Nephron progenitor cell (in vitro differentiated cells): ENCODE measurements around the gene PDLIM7.

ENCODE experiments used
- DNase-seq: peaks from one replicate; pipeline ENCODE4 v3.0.0; 2021
- H3K27ac Mint-ChIP-seq: 2 replicates; pipeline ENCODE4 v1.8.0; 2021; ENCODE audit warnings: mild to moderate bottlenecking, moderate library complexity, mixed read lengths
- H3K27me3 Mint-ChIP-seq: 2 replicates; pipeline ENCODE4 v1.8.0; 2021; ENCODE audit warnings: mild to moderate bottlenecking, low read depth, mixed read lengths; ENCODE audit not compliant: poor library complexity
- H3K36me3 Mint-ChIP-seq: 2 replicates; pipeline ENCODE4 v1.8.0; 2021; ENCODE audit warnings: low read depth, mixed read lengths
- H3K4me1 Mint-ChIP-seq: 2 replicates; pipeline ENCODE4 v1.8.0; 2021; ENCODE audit warnings: mixed read lengths
- H3K4me3 Mint-ChIP-seq: 2 replicates; pipeline ENCODE4 v1.8.0; 2021; ENCODE audit warnings: mild to moderate bottlenecking, moderate library complexity, mixed read lengths
- H3K9me3 Mint-ChIP-seq: 2 replicates; pipeline ENCODE4 v1.8.0; 2021; ENCODE audit warnings: mild to moderate bottlenecking, moderate library complexity, mixed read lengths
- TF ChIP-seq, protein P1 (sequence below): fragments of 200-600 bp; sonication (generic); IDR thresholded peaks from 2 replicates; pipeline ENCODE4 v1.5.0; 2021; ENCODE audit warnings: antibody characterized with exemption

Gene PDLIM7

DNA sequence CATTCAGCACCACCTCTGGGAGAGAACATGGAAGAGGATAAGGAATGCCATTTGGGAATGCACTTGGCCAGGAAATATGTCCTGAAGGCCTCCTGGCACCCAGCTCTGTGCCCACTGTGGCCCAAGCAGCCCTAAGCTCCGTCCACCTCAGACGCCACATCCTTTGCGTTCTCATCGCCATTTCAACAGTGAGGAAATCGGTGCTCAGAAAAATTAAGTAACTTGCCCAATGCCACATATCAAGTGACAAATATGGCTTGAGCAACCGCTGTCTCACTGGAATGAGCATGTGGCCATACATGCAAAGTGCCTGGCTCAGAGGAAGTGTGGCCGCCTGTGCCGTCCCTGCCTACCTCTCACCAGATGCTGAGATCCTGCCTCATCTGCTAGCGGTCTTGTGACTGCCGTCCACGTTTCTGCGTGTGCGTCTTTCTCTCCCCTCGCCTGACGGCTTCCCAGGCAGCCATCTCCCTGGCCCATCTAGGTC lies 13.2 kb upstream of the PDLIM7 start:
- H3K4me1 Mint-ChIP-seq: peaks cover 27% of the 10 kb centered on the region
- no peaks in the 10 kb centered on the region for H3K9me3 Mint-ChIP-seq
- no peak overlapping the region for H3K4me3 Mint-ChIP-seq
- peaks cover 42% of the 10 kb centered on the region for H3K36me3 Mint-ChIP-seq
- TF ChIP-seq, protein P1, sequence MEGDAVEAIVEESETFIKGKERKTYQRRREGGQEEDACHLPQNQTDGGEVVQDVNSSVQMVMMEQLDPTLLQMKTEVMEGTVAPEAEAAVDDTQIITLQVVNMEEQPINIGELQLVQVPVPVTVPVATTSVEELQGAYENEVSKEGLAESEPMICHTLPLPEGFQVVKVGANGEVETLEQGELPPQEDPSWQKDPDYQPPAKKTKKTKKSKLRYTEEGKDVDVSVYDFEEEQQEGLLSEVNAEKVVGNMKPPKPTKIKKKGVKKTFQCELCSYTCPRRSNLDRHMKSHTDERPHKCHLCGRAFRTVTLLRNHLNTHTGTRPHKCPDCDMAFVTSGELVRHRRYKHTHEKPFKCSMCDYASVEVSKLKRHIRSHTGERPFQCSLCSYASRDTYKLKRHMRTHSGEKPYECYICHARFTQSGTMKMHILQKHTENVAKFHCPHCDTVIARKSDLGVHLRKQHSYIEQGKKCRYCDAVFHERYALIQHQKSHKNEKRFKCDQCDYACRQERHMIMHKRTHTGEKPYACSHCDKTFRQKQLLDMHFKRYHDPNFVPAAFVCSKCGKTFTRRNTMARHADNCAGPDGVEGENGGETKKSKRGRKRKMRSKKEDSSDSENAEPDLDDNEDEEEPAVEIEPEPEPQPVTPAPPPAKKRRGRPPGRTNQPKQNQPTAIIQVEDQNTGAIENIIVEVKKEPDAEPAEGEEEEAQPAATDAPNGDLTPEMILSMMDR: no peak
- DNase-seq: no peak
- no peak overlapping the region for H3K27ac Mint-ChIP-seq
- no peaks in the 10 kb centered on the region for H3K27me3 Mint-ChIP-seq

DNA sequence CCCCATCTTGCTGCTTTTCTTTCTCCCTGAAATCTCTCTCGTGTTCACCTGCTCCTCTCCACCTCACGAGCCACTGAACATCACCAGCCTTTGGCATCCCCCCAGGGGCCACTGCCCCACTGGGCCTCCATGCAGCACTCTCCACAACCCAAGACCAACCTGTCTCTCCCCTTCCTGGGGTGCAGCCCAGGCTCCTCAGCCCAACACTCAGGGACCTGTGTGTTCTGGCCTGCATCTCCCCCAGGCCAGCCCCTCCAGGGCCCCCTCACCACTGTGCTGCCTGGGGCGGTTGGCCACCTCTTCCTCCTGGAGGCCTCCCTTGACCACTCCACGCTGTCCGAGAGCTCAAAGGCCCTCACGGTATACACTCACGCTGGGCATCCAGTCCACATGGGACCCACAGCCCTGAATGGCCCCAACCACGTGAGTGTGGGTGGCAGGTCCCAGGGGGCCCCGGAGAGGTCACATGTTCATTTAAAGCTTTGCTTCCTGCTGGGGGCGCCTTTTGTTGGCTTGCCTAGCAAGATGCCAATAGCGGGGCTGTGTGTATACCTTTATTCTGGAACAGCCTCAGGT lies 12.7 kb upstream of the PDLIM7 start:
- Mint-ChIP-seq H3K4me1 (peaks cover 21% of the 10 kb centered on the region), H3K36me3 (peaks cover 37% of the 10 kb centered on the region), H3K27me3 (no peaks in the 10 kb centered on the region), H3K9me3 (no peaks in the 10 kb centered on the region), H3K27ac (peak overlapping the region; percentile 37), H3K4me3 (no peak overlapping the region)
- no peak for DNase-seq
- TF ChIP-seq, protein P1: no peak

DNA sequence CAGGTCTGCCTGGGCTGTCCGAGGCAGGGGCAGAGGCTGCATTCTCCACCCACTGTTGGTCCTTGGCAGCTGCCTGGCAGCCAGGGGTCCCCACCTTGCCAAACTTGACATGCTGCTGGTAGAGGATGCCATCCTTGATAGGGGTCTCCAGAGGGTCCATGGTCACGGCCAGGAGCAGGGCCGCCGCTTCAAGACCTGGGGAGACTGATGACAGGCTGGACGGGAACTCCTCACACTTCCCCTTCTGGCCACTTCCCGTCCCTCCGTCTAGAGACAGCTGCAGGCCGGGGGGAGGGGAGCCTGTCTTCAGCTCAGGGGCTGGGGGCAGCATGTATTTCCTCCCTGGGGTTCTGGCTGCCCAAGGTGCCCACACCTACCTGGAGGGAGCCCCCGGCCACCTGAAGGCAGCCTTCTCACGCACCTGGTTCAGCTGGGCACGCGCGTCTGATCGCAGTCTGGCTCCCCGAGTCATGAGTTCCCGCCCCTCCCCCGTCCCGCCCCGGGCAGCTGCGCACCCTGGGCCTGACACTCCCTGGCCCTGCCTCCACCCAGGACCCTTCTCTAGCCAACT lies 12.1 kb upstream of the PDLIM7 start, which contains the start of gene DOK3:
Gene DOK3 (minus strand): TSS at position 446 of the 571 bp plus-strand sequence. CDS start 286 bp downstream, at position 160.
- H3K4me1 Mint-ChIP-seq: peaks cover 20% of the 10 kb centered on the region
- TF ChIP-seq, protein P1: no peak
- no peak within 1 kb of the TSS for H3K4me3 Mint-ChIP-seq
- H3K27ac Mint-ChIP-seq: peak within 1 kb of the TSS; percentile 37
- H3K36me3 Mint-ChIP-seq: peaks cover 34% of the 10 kb centered on the region
- no peaks in the 10 kb centered on the region for H3K9me3 Mint-ChIP-seq
- H3K27me3 Mint-ChIP-seq: no peaks in the 10 kb centered on the region
- peak; percentile 34 for DNase-seq

DNA sequence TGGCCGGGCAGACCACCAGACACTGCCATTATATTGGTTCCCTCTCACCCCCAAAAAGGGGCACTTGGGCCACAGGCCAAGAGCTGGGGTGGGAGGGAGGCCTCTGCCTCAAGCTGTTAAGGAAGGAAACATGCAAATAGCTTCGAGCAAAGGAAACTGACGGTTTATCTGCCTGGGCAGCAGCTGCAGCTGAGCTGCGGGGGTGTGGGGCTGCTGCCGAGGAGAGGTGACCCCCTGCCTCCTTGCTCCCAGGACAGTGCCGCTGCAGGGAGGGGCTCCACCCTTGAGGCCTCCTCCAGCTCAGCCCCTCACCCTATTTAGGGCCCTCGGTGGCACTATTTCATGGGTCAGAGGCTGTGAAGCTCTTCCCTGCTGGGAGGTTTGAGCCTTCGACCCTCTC lies 11.4 kb upstream of the PDLIM7 start:
- no peaks in the 10 kb centered on the region for H3K27me3 Mint-ChIP-seq
- H3K9me3 Mint-ChIP-seq: no peaks in the 10 kb centered on the region
- no peak overlapping the region for H3K4me3 Mint-ChIP-seq
- peaks cover 28% of the 10 kb centered on the region for H3K36me3 Mint-ChIP-seq
- H3K27ac Mint-ChIP-seq: no peak overlapping the region
- DNase-seq: no peak
- TF ChIP-seq, protein P1: no peak
- H3K4me1 Mint-ChIP-seq: peaks cover 20% of the 10 kb centered on the region

DNA sequence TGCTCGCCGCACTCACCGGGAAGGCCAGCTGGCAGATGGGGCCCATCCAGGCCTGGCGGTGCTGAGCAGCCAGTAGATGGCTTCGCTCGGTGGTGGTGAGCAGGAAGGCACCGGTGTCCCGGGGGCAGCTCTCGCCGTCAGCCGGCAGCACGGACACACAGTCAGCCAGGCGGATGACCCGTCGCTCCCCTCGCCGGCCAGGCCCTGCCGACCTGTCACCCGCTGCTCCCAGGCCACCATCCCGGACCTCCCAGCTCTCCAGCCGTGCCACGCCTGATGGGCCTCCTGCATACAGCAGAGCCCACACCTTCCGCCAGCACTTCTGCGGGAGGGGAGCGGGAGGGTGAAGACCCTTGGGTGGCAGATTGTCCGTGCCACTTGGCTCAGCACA lies 10.8 kb upstream of the PDLIM7 start:
- Mint-ChIP-seq H3K27me3 (no peaks in the 10 kb centered on the region), H3K4me3 (no peak overlapping the region), H3K27ac (no peak overlapping the region), H3K9me3 (no peaks in the 10 kb centered on the region), H3K4me1 (peaks cover 20% of the 10 kb centered on the region), H3K36me3 (peaks cover 27% of the 10 kb centered on the region)
- DNase-seq: no peak
- TF ChIP-seq, protein P1: no peak
